Thyroid gland (tissue), 4 donors: Measurements from ENCODE around the gene CCDC197. TPM values are rescaled to one million over a fixed set of nuclear protein-coding genes. Genes with fewer than 3 reads are reported as not detected.

Experiments
- DNase-seq, 2 donors: peaks; one replicate each; pipeline ENCODE4 v3.0.0-alpha.2; 2019
- H3K27ac ChIP-seq, 3 donors: fragments of 200-600 bp; sonication (generic); 1 replicate in 2 of 3; 2 replicates in 1 of 3; pipeline ENCODE4 v1.5.1; 2016 to 2019; ENCODE audit warnings: mild to moderate bottlenecking in 1 of 3, moderate library complexity in 1 of 3
- H3K27me3 ChIP-seq: fragments of 200-600 bp; sonication (generic); one replicate; pipeline ENCODE4 v1.5.1; 2019
- H3K36me3 ChIP-seq, 2 donors: fragments of 200-600 bp; sonication (generic); one replicate each; pipeline ENCODE4 v1.5.1; 2016 to 2019
- H3K4me1 ChIP-seq, 2 donors: fragments of 200-600 bp; sonication (generic); one replicate each; pipeline ENCODE4 v1.5.1; 2017 to 2019
- H3K4me3 ChIP-seq, 3 donors: fragments of 200-600 bp; sonication (generic); replicated peaks in 1 of 3; 1 replicate in 2 of 3; 2 replicates in 1 of 3; pipeline ENCODE4 v1.5.1; 2016; ENCODE audit warnings: mild to moderate bottlenecking in 1 of 3
- H3K9me3 ChIP-seq: fragments of 200-600 bp; sonication (generic); one replicate; pipeline ENCODE4 v1.5.1; 2017
- CTCF ChIP-seq, 6 experiments: fragments of 200-600 bp in 3 of 6; fragments of 450-650 bp in 3 of 6; sonication (generic) in 3 of 6; IDR thresholded peaks; one replicate each; pipeline ENCODE4 v1.5.1; 2016 to 2019; ENCODE audit warnings: antibody characterized with exemption in 6 of 6, mild to moderate bottlenecking in 2 of 6, inconsistent platforms in 1 of 6, moderate library complexity in 1 of 6
- POLR2A ChIP-seq, 2 donors: fragments of 450-650 bp; IDR thresholded peaks; one replicate each; pipeline ENCODE4 v1.6.1; 2017; ENCODE audit warnings: antibody characterized with exemption in 2 of 2, mild to moderate bottlenecking in 2 of 2, moderate library complexity in 1 of 2
- WGBS, 2 donors: methylation state at CpG; one replicate each; pipeline ENCODE4 v1.1.5; 2017; 5-methylcytosine and 5-hydroxymethylcytosine counted together
- intact Hi-C: fragments of 100-400 bp; cut with DNase I; formaldehyde crosslinking; loops from one replicate; pipeline ENCODE4 v1.15.1; 2023
- total RNA-seq, 4 donors: library from RNA; depleted of rRNA; stranded (reverse); fragments of >200 nt; gene quantifications; one replicate each; pipeline ENCODE4 v1.2.3, GENCODE V29; 2016

Gene CCDC197
- total RNA-seq, 4 donors from 2014 or later = not detected

DNA sequence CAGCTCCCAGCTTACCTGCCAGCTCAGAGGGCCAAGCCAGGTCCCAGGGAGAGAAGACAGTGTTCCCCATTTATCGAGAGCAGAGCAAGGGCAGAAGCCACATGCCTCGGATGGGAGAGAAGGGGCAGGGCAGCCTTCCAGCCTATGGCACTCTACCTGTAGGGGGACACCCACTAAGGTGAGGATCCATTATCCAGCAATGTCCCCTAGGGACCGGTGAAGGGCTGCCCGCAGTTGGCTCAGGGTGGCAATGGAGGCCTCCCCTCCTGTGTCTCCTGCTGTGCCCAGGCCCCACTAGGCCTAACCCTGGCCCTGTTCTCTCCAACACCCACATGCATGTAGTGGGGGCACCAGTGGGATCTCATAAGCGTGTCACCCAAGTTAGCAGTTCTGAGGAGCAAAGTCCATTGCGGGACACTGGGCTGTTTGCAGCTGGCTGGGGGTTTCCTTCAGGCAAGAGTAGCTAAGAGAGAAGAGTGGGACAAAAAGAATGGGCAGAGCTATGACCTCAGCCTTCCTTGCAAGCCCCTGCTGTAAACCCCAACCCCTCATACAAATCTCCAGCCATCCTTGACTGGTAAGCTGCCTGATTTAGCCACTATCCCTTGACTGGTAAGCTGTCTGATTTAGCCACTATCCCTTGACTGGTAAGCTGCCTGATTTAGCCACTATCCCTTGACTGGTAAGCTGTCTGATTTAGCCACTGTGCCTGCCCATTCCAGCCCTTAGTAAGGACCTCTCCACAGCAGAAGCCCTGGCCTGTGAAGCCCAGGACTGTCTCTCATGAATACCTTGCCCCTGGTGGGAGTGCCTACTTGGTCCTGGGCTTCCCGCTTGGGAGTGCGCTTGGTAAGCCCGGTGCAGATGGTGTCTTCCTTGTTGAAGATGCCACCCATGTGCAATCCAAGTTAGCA lies 15.5 kb upstream of the CCDC197 start:
- Histone ChIP-seq H3K36me3 (no peaks in the 10 kb centered on the region), H3K9me3 (no peaks in the 10 kb centered on the region), H3K27me3 (no peaks in the 10 kb centered on the region), H3K4me3 (no peak overlapping the region), H3K27ac (no peak overlapping the region), H3K4me1 (no peaks in the 10 kb centered on the region)
- TF ChIP-seq POLR2A (IDR thresholded peaks at IDR 0.05) (no peak), CTCF (IDR thresholded peaks at IDR 0.05) (no peak)
- WGBS, 2 donors = 98 to 100% methylated on average over 5 to 9 of the region's 9 CpGs
- intact Hi-C loops = no loop called here
- no peak for DNase-seq

DNA sequence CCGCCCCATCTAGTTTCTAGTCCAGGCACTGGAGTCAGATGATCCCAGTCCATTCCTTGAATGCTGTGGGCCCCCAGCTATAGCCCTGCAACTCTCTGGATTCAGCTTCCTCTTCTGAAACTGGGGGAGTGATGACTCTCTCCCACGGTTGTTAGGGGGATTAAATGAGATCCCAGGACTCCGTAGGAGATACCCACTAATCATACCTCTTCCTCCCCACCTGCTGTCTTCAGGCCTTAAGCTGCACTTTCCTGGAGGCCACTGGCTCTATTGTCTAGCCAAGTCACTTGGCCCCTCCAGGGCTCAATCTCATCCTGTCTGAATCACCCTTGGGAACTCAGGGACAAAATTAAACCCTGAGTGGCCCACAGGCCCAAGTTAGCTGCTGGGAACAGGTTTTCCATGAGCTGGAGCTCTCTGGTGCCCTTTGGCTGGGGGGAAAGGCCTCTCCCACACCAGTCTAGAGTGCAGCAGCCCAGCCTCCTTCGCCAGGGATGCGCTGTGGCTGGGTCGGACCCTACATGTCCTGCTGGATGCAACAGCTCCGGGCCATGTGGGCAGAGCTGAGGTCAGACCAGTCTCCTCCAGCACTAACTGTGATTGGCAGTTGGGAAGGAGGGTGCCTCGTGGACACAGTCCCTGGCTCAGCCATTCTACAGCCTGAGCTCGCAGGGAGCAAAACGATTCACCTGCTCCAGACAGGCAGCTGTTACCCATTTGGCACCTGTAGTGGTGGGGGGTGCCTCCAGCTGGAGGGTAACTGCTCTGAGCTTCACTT lies 14.7 kb upstream of the CCDC197 start:
- TF ChIP-seq CTCF (IDR thresholded peaks at IDR 0.05) = no peak
- no peak for TF ChIP-seq POLR2A (IDR thresholded peaks at IDR 0.05)
- Histone ChIP-seq H3K36me3 (no peaks in the 10 kb centered on the region), H3K4me3 (no peak overlapping the region), H3K27me3 (no peaks in the 10 kb centered on the region), H3K4me1 (peaks cover 0 to 7% of the 10 kb centered on the region in 2 donors), H3K27ac (no peak overlapping the region), H3K9me3 (no peaks in the 10 kb centered on the region)
- DNase-seq = no peak
- 85 to 90% methylated on average over 2 to 7 of the region's 10 CpGs for WGBS, 2 donors
- intact Hi-C loops = no loop called here

- Histone ChIP-seq H3K4me3 (no peak overlapping the region), H3K27me3 (no peaks in the 10 kb centered on the region), H3K36me3 (no peaks in the 10 kb centered on the region), H3K4me1 (peaks cover 0 to 10% of the 10 kb centered on the region in 2 donors), H3K9me3 (no peaks in the 10 kb centered on the region), H3K27ac (no peak overlapping the region)
- TF ChIP-seq POLR2A (IDR thresholded peaks at IDR 0.05) = no peak
- no peak for TF ChIP-seq CTCF (IDR thresholded peaks at IDR 0.05)
- intact Hi-C loops = no loop called here
- 46 to 60% methylated on average over 2 to 3 of the region's 3 CpGs for WGBS, 2 donors
- DNase-seq = peak; percentile 40 to 55
Measured at GRCh38 chr14:93984070-93984469, 13.0 kb upstream of the CCDC197 start.

- WGBS, 2 donors = 44 to 50% methylated on average over 7 of the region's 7 CpGs
- Histone ChIP-seq H3K36me3 (no peaks in the 10 kb centered on the region), H3K27me3 (no peaks in the 10 kb centered on the region), H3K9me3 (no peaks in the 10 kb centered on the region), H3K27ac (no peak overlapping the region), H3K4me1 (peaks cover 0 to 10% of the 10 kb centered on the region in 2 donors), H3K4me3 (no peak overlapping the region)
- DNase-seq = no peak
- no peak for TF ChIP-seq CTCF (IDR thresholded peaks at IDR 0.05)
- no peak for TF ChIP-seq POLR2A (IDR thresholded peaks at IDR 0.05)
- intact Hi-C loops = no loop called here
Measured at GRCh38 chr14:93984987-93985410, 12.1 kb upstream of the CCDC197 start.
